Measurements from ENCODE around the gene RBBP8NL.

GRCh38 chr20:62374331-62375152 is 52.8 kb downstream of the RBBP8NL start:
- TF ChIP-seq CTCF (conservative IDR thresholded peaks at IDR 0.05) (no peak), EZH2 (IDR thresholded peaks at IDR 0.05; ENCODE audit: low read depth) (no peak)

Measured in PC-9 (cell line).